Duodenal mucosa (tissue), 2 donors: Measurements from ENCODE around the gene DUS4L.

ENCODE experiments used
- H3K27ac ChIP-seq: one replicate; pipeline ENCODE4 v1.7.0; 2013; ENCODE audit warnings: low read depth, low read length
- H3K27me3 ChIP-seq, 2 donors: one replicate each; pipeline ENCODE4 v1.7.0; 2013; ENCODE audit warnings: low read length in 2 of 2, control low read depth in 1 of 2; ENCODE audit not compliant: insufficient read depth in 2 of 2, control insufficient read depth in 1 of 2
- H3K36me3 ChIP-seq, 2 donors: one replicate each; pipeline ENCODE4 v1.7.0; 2013; ENCODE audit warnings: low read length in 2 of 2, control low read depth in 1 of 2; ENCODE audit not compliant: insufficient read depth in 2 of 2, control insufficient read depth in 1 of 2
- H3K4me1 ChIP-seq, 2 donors: one replicate each; pipeline ENCODE4 v1.7.0; 2013; ENCODE audit warnings: low read length in 2 of 2, control low read depth in 1 of 2; ENCODE audit not compliant: insufficient read depth in 2 of 2, control insufficient read depth in 1 of 2
- H3K4me3 ChIP-seq, 2 donors: one replicate each; pipeline ENCODE4 v1.7.0; 2013; ENCODE audit warnings: low read length in 2 of 2, low read depth in 1 of 2
- H3K9ac ChIP-seq, 2 donors: one replicate each; pipeline ENCODE4 v1.7.0; 2013; ENCODE audit warnings: low read length in 2 of 2, low read depth in 1 of 2
- H3K9me3 ChIP-seq, 2 donors: one replicate each; pipeline ENCODE4 v1.7.0; 2013; ENCODE audit warnings: low read length in 2 of 2, control low read depth in 1 of 2; ENCODE audit not compliant: control insufficient read depth in 1 of 2

The DUS4L gene

GRCh38 chr7:107594961-107595737 lies 31.4 kb downstream of the DUS4L start:
- Histone ChIP-seq H3K4me3 (no peak overlapping the region), H3K27ac (no peak overlapping the region), H3K36me3 (peaks cover 3 to 16% of the 10 kb centered on the region in 2 donors), H3K27me3 (no peaks in the 10 kb centered on the region), H3K9ac (no peak overlapping the region), H3K4me1 (no peaks in the 10 kb centered on the region), H3K9me3 (no peaks in the 10 kb centered on the region)

DNA sequence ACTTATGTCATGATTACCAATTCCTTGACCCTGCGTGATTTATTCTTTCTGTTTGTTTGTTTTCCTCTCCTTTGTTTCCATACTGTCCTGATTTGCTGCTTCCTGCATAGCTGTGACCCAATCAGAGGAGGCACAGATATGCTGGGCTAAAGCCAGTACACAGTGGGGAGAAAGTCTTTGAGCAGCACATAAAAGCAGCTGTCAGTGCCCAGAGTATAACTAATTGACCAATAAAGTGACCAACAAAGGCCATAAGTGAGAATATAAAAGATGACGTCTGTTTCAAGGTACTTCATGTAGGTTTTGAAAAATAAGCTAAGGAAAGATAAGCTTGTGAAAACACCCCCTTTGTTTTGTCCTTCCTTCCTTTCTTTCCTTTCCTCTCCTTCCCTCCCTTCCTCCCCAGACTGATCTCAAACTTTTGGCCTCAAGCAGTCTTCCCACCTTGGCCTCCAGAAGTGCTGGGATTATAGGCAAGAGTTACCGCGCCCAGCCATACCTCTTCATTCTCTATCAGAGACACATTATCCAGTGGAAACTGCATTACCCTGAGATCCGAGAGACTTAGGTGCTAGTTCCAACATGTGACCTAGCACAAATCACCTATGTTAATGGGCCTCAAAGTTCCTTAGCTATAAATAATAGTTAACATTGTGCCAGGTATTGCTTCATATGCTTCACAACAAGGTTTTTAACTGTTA lies 33.3 kb downstream of the DUS4L start:
- H3K27ac ChIP-seq = no peak overlapping the region
- no peaks in the 10 kb centered on the region for H3K4me1 ChIP-seq
- H3K36me3 ChIP-seq = peaks cover 3 to 20% of the 10 kb centered on the region in 2 donors
- H3K27me3 ChIP-seq = no peaks in the 10 kb centered on the region
- H3K4me3 ChIP-seq = no peak overlapping the region
- no peaks in the 10 kb centered on the region for H3K9me3 ChIP-seq
- no peak overlapping the region for H3K9ac ChIP-seq

DNA sequence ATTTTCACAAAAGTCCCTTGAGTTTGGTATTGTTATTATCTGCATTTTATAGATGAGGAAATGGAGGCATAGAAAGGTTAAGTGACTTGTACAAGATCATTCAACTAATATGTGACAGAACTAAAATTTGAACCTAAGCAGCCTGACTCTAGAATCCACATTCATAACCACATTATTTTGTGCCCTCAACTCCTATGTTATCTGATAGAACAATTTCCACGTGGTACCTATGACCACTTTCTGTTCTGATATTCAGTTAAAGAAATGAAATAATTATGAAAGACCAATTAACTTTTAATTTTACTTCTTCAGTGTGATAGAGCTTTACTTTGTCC lies 33.8 kb downstream of the DUS4L start:
- no peak overlapping the region for H3K9ac ChIP-seq
- H3K27me3 ChIP-seq = no peaks in the 10 kb centered on the region
- no peak overlapping the region for H3K27ac ChIP-seq
- peaks cover 3 to 20% of the 10 kb centered on the region in 2 donors for H3K36me3 ChIP-seq
- no peaks in the 10 kb centered on the region for H3K4me1 ChIP-seq
- H3K4me3 ChIP-seq = no peak overlapping the region
- H3K9me3 ChIP-seq = no peaks in the 10 kb centered on the region

GRCh38 chr7:107597953-107598352 lies 34.2 kb downstream of the DUS4L start:
- Histone ChIP-seq H3K4me1 (no peaks in the 10 kb centered on the region), H3K36me3 (peaks cover 3 to 20% of the 10 kb centered on the region in 2 donors), H3K27ac (no peak overlapping the region), H3K9me3 (no peaks in the 10 kb centered on the region), H3K4me3 (no peak overlapping the region), H3K27me3 (no peaks in the 10 kb centered on the region), H3K9ac (no peak overlapping the region)

DNA sequence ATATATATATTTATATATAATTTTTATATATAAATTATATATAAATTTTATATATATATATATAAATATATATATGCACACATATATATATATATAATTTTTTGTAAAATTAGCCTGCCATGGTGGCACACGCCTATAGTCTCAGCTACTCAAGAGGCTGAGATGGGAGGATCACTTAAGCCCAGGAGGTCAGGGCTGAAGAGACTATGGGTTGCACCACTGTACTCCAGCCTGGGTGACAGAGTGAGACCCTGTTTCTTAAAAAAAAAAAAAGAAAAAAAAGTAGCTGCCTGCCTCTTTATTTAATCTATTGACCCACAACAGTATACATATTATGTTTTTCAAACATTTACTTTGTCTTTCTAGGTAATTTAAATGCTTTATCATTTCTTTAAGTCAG lies 35.5 kb downstream of the DUS4L start:
- Histone ChIP-seq H3K27ac (no peak overlapping the region), H3K36me3 (peaks cover 3 to 20% of the 10 kb centered on the region in 2 donors), H3K9ac (no peak overlapping the region), H3K4me1 (no peaks in the 10 kb centered on the region), H3K9me3 (no peaks in the 10 kb centered on the region), H3K27me3 (no peaks in the 10 kb centered on the region), H3K4me3 (no peak overlapping the region)

GRCh38 chr7:107600816-107601215 lies 37.0 kb downstream of the DUS4L start:
- Histone ChIP-seq H3K4me1 (no peaks in the 10 kb centered on the region), H3K9me3 (no peaks in the 10 kb centered on the region), H3K4me3 (no peak overlapping the region), H3K27me3 (no peaks in the 10 kb centered on the region), H3K36me3 (peaks cover 0 to 13% of the 10 kb centered on the region in 2 donors), H3K27ac (no peak overlapping the region), H3K9ac (no peak overlapping the region)

- peaks cover 0 to 6% of the 10 kb centered on the region in 2 donors for H3K36me3 ChIP-seq
- H3K4me1 ChIP-seq = no peaks in the 10 kb centered on the region
- no peak overlapping the region for H3K9ac ChIP-seq
- H3K4me3 ChIP-seq = no peak overlapping the region
- H3K9me3 ChIP-seq = no peaks in the 10 kb centered on the region
- H3K27me3 ChIP-seq = no peaks in the 10 kb centered on the region
- H3K27ac ChIP-seq = no peak overlapping the region
These were observed 41.5 kb downstream of the DUS4L start for GRCh38 chr7:107605218-107605815.

GRCh38 chr7:107606303-107606702 lies 42.5 kb downstream of the DUS4L start:
- Histone ChIP-seq H3K9ac (no peak overlapping the region), H3K9me3 (no peaks in the 10 kb centered on the region), H3K27ac (no peak overlapping the region), H3K36me3 (no peaks in the 10 kb centered on the region), H3K4me1 (no peaks in the 10 kb centered on the region), H3K4me3 (no peak overlapping the region), H3K27me3 (no peaks in the 10 kb centered on the region)

DNA sequence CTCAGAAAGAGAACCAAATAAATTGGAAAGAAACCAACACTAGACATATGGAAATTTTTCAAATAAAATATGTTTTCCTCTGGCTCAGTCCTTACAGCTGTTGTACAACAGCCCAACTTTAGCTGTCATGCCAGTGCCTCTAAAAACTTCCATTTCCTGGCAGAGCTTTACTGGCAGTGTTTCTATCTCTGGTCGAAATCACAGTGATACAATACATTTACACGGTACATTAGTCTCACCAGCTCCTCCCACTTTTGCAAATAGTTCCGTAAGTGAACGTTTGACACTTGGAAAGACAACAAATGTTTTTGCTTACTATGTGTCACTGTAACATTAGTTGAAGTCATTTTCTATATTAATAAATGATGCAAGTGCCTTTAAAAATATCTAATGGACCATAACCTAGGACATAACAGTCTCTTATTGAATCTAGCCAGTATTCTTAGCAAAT lies 46.1 kb downstream of the DUS4L start:
- no peaks in the 10 kb centered on the region for H3K9me3 ChIP-seq
- no peaks in the 10 kb centered on the region for H3K4me1 ChIP-seq
- no peak overlapping the region for H3K9ac ChIP-seq
- peaks cover 4 to 14% of the 10 kb centered on the region in 2 donors for H3K36me3 ChIP-seq
- no peak overlapping the region for H3K4me3 ChIP-seq
- no peak overlapping the region for H3K27ac ChIP-seq
- no peaks in the 10 kb centered on the region for H3K27me3 ChIP-seq

DNA sequence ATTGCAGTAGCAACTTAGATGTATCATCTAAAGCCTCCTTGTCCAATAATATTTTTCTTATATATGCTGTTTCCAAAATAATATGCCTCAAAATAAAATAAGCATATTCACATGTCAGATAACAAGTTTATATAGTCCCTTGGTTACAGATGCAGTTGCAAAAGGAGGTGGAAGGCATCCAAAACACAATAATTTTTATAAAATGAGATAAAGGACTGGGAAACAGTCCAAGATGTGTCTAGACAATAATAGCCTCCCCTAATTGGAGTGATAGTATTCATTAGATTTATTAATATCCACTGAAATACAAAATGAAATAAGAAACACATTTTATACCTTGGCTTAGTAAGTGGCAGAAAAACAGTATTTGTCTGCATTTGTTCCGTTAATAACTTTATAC lies 46.6 kb downstream of the DUS4L start:
- Histone ChIP-seq H3K4me3 (no peak overlapping the region), H3K27me3 (no peaks in the 10 kb centered on the region), H3K9me3 (no peaks in the 10 kb centered on the region), H3K27ac (no peak overlapping the region), H3K4me1 (no peaks in the 10 kb centered on the region), H3K36me3 (peaks cover 4 to 18% of the 10 kb centered on the region in 2 donors), H3K9ac (no peak overlapping the region)
